ENCODE data around the gene LTBP1.

- TF ChIP-seq CTCF (IDR thresholded peaks at IDR 0.05 in 2 of 3, conservative IDR thresholded peaks at IDR 0.05 in 1 of 3; ENCODE audit: control insufficient read depth in 2 of 3, extremely low read depth in 1 of 3, insufficient read depth in 1 of 3, low read depth in 3 of 3, low read length in 3 of 3) (no peak), CEBPB (IDR thresholded peaks at IDR 0.05; ENCODE audit: borderline replicate concordance in 1 of 2, low read depth in 2 of 2, low read length in 2 of 2) (no peak), POLR2A (IDR thresholded peaks at IDR 0.05; ENCODE audit: low read depth, low read length) (no peak), SMAD1 (IDR thresholded peaks at IDR 0.05; ENCODE audit: low read depth, partially characterized antibody) (no peak)
Measured at GRCh38 chr2:33292063-33292462, 345.3 kb downstream of the LTBP1 start.

All from GM12878 (cell line).